GM19463 (cell line): ENCODE measurements around the gene SUN5.
"Not testable (repeated sequence)": the region's sequence is repeated elsewhere in the genome, so short reads cannot be mapped to it uniquely, and the experiment has no call there.

Experiments
- ATAC-seq: cut with Tn5 transposase; IDR thresholded peaks from one replicate; pipeline ENCODE4 v1.9.1; 2021; ENCODE audit warnings: mild to moderate bottlenecking, moderate library complexity; ENCODE audit not compliant: unreplicated experiment

SUN5 gene

DNA sequence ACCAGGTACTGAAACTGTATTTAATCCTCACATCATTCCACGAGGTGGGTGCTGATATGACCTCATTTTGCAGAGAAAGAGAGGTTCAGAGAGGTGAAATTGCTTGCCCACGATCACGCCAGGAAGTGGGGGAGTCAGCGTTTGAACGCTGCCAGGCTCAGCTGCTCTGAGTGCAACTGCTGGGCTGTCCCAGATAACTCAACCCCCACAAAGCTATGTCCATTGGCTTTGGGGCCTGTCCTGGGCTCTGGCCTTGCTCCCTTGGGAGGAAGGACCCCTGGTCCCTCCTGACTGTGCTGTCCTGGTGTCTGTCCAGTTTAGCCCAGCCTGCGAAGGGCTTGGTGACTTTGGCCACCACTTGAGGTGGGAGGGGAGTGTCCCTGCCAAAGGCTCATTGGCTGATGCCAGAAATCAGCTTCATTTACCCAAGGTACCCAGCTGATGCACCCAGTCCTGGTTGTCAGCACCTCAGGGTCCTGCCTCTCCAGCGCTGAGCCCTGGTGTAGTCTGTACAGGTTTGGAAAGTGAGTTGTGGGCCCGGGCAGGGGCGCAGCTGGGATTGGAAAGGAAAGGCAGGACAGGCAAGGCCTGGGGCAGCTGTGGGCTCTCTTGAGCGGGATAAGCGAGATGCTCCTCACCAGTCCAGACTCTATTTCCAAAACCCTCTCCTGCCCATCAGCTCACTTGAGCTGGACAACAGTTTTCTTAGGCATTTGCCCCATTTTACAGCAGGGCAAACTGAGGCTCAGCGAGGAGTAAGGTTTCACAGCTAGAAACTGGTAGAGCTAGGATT, 38.5 kb downstream of the SUN5 start:
- no peak for ATAC-seq

- no peak for ATAC-seq
Observed at GRCh38 chr20:32965115-32965514, 39.1 kb downstream of the SUN5 start.

- no peak for ATAC-seq
Observed at GRCh38 chr20:32964575-32964974, 39.7 kb downstream of the SUN5 start.

DNA sequence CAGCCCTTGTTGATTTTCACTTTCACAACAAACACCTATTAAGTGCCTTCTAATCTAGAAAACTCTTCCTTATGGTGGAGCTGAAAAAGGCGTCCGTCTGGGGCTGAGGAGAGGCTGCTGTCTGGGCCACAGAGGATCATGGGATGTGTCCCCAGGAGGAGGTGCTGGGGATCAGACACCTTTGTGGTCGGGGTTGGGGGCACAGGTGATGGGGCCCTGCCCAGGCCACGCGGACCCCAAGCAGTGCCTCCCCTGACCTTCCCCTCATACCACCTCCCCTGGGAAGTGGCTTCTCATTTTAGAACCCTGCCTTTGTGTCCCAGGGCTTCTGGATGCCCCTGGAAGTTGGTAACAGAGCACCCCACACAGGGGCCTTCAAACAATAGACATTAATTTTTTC, 41.1 kb downstream of the SUN5 start:
- ATAC-seq = no peak

DNA sequence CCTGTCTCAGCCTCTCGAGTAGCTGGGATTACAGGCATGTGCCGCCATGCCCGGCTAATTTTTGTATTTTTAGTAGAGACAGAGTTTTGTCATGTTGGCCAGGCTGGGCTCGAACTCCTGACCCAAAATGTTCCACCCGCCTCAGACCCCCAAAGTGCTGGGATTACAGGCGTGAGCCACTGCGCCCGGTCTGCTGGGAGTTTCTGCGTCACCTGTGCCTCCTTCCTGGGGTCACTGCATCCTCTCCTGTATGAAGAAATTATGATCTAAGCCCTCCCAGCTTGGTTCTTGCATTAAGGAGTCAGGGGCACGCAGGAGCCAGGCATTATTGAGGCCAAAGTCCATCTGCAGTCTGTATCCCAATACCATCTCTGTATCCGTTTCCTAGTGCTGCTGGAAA, 41.6 kb downstream of the SUN5 start:
- ATAC-seq = not testable (repeated sequence)

DNA sequence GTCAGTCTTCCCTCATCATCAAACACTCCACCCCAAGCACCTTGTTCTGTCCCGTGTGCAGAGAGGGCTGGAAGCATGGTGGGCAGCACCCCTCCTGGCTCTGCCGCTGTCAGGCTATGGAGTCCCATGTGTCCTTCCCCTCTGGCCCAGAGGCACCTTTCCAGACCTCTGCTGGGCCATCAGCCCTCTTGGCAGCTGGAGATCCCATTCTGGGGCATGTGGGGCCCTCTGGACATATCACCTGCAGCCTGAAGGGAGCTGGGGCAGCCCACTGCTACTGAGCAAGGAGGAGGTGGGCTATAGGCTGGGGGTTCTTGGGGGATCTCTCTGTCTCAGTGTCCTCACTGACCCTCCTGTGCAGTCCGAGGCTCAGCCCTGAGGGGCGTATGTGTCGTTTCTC, 42.2 kb downstream of the SUN5 start:
- ATAC-seq = no peak

DNA sequence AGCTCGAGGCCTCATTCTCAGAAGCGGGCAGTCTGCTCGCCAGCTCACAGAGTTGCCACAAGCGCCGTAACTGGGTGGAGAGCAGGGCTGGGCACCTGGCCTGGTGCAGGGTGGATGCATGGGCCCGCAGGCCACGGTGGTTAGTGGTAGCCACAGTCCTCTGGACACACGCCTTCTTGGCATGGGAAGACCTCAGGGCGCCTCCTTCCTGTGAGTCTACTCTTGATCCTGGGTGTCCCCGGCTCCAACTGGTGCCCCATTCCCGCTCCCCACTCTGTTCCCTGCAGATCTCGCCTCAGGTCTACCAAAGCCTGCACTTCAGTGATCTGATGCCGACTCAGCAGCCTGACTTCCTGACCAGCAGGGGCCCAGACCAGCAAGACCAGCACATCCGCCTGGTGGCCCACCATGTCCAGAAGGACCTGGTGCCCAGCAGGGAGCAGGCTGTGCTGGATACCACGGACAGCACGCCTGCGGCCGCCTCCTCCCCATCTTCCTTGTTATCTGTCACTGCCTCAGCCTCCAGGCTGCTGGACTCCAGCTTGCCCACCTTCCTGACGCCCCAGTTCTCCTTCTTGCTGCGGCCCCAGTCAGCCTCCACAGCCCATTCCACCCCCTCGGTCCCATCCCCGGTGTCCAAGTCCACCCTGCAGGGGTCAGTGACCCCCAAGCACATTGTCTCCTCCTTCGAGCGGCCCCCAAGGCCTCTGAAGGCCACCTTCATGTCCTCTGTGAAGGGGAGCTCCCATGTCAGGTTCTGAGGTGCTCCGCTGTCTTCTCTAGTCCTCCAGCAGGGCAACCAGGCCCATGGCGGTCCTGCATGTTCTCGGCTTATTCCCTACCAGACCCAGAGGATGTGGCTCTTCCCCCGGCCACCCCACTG, 43.1 kb downstream of the SUN5 start:
- no peak for ATAC-seq

GRCh38 chr20:32960222-32960518, 44.1 kb downstream of the SUN5 start:
- no peak for ATAC-seq

- no peak for ATAC-seq
Observed at GRCh38 chr20:32959351-32960221, 44.6 kb downstream of the SUN5 start.

- no peak for ATAC-seq
Observed at GRCh38 chr20:32958574-32958973, 45.7 kb downstream of the SUN5 start.

DNA sequence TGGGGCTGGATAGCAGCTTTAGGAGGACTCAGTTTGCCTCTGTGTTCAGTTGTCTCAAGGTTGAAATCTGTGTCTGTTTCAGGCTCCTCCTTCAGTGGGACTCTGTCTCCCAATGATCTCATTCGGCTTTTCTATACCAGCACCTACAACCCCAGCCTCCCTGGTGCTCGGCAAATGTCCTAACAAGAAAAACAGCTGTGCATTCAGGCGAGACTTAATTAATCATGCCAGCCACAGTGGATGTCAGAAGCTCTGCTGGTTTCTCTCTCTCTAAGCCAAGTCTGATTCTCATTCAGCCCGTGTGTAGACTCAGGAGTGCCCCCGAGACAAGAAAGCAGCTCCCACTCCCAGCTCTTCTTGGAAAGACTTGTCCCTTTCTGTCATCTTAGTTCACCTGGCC, 46.8 kb downstream of the SUN5 start:
- ATAC-seq = no peak

GRCh38 chr20:32950539-32950938, 53.7 kb downstream of the SUN5 start:
- ATAC-seq = not testable (repeated sequence)

- no peak for ATAC-seq
Observed at GRCh38 chr20:32946629-32947028, 57.6 kb downstream of the SUN5 start.

DNA sequence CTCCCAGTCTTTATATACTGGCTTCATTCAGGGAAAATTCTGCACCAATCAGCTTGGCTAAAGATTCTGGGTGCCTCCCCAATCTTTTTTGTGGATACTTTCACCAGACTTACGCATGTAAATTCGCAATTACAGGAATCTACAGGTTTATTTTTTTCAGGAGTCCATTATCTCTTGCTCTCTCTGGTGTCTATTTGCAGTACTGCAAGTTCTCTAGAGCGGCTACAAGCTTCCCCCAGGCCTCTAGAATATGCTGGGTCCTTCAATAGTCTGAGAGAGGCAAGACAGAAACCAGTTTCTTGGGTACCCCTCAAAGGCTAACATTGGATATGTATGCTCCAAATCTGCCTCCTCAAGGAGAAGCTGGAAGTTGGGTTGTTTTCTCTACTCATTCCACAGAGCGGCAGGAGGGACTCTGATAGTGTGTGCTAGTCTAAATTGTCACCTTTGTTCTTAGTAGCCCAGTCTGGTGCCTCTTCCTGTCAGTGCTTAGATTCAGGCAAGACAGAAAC, 58.5 kb downstream of the SUN5 start:
- ATAC-seq = no peak

GRCh38 chr20:32943490-32944052, 60.7 kb downstream of the SUN5 start:
- no peak for ATAC-seq

DNA sequence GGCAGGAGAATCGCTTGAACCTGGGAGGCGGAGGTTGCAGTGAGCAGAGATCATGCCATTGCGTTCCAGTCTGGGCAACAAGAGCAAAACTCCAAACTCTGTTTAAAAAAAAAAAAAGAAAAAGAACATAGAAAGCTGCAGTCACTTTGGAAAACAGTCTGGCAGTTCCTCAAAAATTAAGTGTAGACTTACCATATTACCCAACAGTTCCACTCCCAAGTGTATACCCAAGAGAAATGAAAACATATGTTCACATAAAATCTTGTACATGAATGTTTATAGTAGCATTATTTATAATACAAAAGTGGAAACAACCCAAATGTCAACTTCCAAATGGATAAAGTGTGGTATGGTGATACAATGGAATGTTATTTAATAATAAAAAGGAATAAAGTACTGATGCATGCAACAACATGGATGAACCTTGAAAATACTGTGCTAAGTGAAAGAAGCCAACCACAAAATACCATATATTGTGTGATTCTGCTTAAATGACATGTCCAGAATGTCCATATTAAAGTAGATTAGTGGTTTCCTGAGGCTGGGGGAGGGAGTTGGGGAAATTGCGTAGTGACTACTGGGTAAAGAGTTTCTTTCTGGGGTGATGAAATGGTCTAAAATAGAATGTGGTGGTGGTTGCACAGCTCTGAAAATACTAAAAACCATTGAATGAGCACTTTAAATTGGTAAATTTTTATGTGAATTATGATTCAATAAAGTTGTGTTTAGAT, 62.9 kb downstream of the SUN5 start:
- ATAC-seq = no peak

GRCh38 chr20:32934580-32934979, 69.7 kb downstream of the SUN5 start:
- ATAC-seq = no peak
